Measurements from ENCODE around the gene NTN4. TPM values are rescaled to one million over a fixed set of nuclear protein-coding genes. Genes with fewer than 3 reads are reported as not detected.

NTN4 gene
- total RNA-seq, 5 donors from 2014 or later (not counting 1 experiment from before 2014, with no cell fraction given), result 0.53 to 4.1 (median 1.3) TPM

- no peak overlapping the region for H3K4me3 Mint-ChIP-seq
- ChIA-PET CTCF (no interaction called here), POLR2A (no interaction called here)
- no peaks in the 10 kb centered on the region for H3K9me3 ChIP-seq
- H3K36me3 ChIP-seq (ENCODE audit: control insufficient read depth in 2 of 2, extremely low read depth in 1 of 2, insufficient read depth in 1 of 2, low read length in 1 of 2), result no peaks in the 10 kb centered on the region
- H3K27me3 ChIP-seq (replicated peaks in 1 of 2; ENCODE audit: control insufficient read depth in 2 of 2, extremely low read depth in 1 of 2, insufficient read depth in 2 of 2, low read length in 1 of 2), result no peaks in the 10 kb centered on the region
- no peak overlapping the region for H3K4me3 ChIP-seq (ENCODE audit: control insufficient read depth in 1 of 2, extremely low read depth in 1 of 2, low read length in 1 of 2)
- no peak for DNase-seq
- H3K27ac Mint-ChIP-seq, result no peak overlapping the region
- no peaks in the 10 kb centered on the region for H3K4me1 Mint-ChIP-seq
- H3K36me3 Mint-ChIP-seq, result no peaks in the 10 kb centered on the region
- no peak overlapping the region for H3K27ac ChIP-seq (ENCODE audit: low read length)
- ATAC-seq (replicated peaks in 1 of 4), result no peak
- H3K27me3 Mint-ChIP-seq, result no peaks in the 10 kb centered on the region
- peaks cover 0 to 4% (median 0%) of the 10 kb centered on the region in 3 donors for H3K9me3 Mint-ChIP-seq
- no peaks in the 10 kb centered on the region for H3K4me1 ChIP-seq (ENCODE audit: control insufficient read depth in 1 of 2, extremely low read depth in 1 of 2, insufficient read depth in 2 of 2, low read length in 2 of 2)
- no CpG with 5 or more reads among the region's 5 CpGs for WGBS (ENCODE audit: insufficient coverage)
These were observed 156.7 kb downstream of the NTN4 start for GRCh38 chr12:95633732-95634465.

- Mint-ChIP-seq H3K4me3 (no peak overlapping the region), H3K4me1 (no peaks in the 10 kb centered on the region), H3K36me3 (no peaks in the 10 kb centered on the region), H3K9me3 (peaks cover 0 to 4% (median 0%) of the 10 kb centered on the region in 3 donors), H3K27me3 (no peaks in the 10 kb centered on the region), H3K27ac (no peak overlapping the region)
- whole genome bisulfite sequencing (ENCODE audit: insufficient coverage), result 74% methylated on average over 4 of the region's 9 CpGs
- Histone ChIP-seq H3K4me3 (ENCODE audit: control insufficient read depth in 1 of 2, extremely low read depth in 1 of 2, low read length in 1 of 2) (no peak overlapping the region), H3K27me3 (replicated peaks in 1 of 2; ENCODE audit: control insufficient read depth in 2 of 2, extremely low read depth in 1 of 2, insufficient read depth in 2 of 2, low read length in 1 of 2) (no peaks in the 10 kb centered on the region), H3K9me3 (no peaks in the 10 kb centered on the region), H3K36me3 (ENCODE audit: control insufficient read depth in 2 of 2, extremely low read depth in 1 of 2, insufficient read depth in 1 of 2, low read length in 1 of 2) (no peaks in the 10 kb centered on the region), H3K27ac (ENCODE audit: low read length) (no peak overlapping the region), H3K4me1 (ENCODE audit: control insufficient read depth in 1 of 2, extremely low read depth in 1 of 2, insufficient read depth in 2 of 2, low read length in 2 of 2) (no peaks in the 10 kb centered on the region)
- ChIA-PET CTCF (no interaction called here), POLR2A (no interaction called here)
- no peak for ATAC-seq (replicated peaks in 1 of 4)
- DNase-seq, result no peak
These were observed 157.4 kb downstream of the NTN4 start for GRCh38 chr12:95633049-95633731.

- Mint-ChIP-seq H3K4me3 (no peak overlapping the region), H3K27ac (no peak overlapping the region), H3K36me3 (no peaks in the 10 kb centered on the region), H3K4me1 (no peaks in the 10 kb centered on the region), H3K9me3 (no peaks in the 10 kb centered on the region), H3K27me3 (no peaks in the 10 kb centered on the region)
- no peak for DNase-seq
- ChIA-PET POLR2A (no interaction called here), CTCF (no interaction called here)
- Histone ChIP-seq H3K27me3 (replicated peaks in 1 of 2; ENCODE audit: control insufficient read depth in 2 of 2, extremely low read depth in 1 of 2, insufficient read depth in 2 of 2, low read length in 1 of 2) (no peaks in the 10 kb centered on the region), H3K36me3 (ENCODE audit: control insufficient read depth in 2 of 2, extremely low read depth in 1 of 2, insufficient read depth in 1 of 2, low read length in 1 of 2) (no peaks in the 10 kb centered on the region), H3K27ac (ENCODE audit: low read length) (no peak overlapping the region), H3K4me1 (ENCODE audit: control insufficient read depth in 1 of 2, extremely low read depth in 1 of 2, insufficient read depth in 2 of 2, low read length in 2 of 2) (no peaks in the 10 kb centered on the region), H3K4me3 (ENCODE audit: control insufficient read depth in 1 of 2, extremely low read depth in 1 of 2, low read length in 1 of 2) (no peak overlapping the region), H3K9me3 (no peaks in the 10 kb centered on the region)
- ATAC-seq (replicated peaks in 1 of 4), result no peak
- 70% methylated on average over 2 of the region's 5 CpGs for WGBS (ENCODE audit: insufficient coverage)
These were observed 160.1 kb downstream of the NTN4 start for GRCh38 chr12:95630496-95630895.

GRCh38 chr12:95629392-95629791 is 161.2 kb downstream of the NTN4 start:
- Histone ChIP-seq H3K4me3 (ENCODE audit: control insufficient read depth in 1 of 2, extremely low read depth in 1 of 2, low read length in 1 of 2) (no peak overlapping the region), H3K4me1 (ENCODE audit: control insufficient read depth in 1 of 2, extremely low read depth in 1 of 2, insufficient read depth in 2 of 2, low read length in 2 of 2) (no peaks in the 10 kb centered on the region), H3K27ac (ENCODE audit: low read length) (no peak overlapping the region), H3K27me3 (replicated peaks in 1 of 2; ENCODE audit: control insufficient read depth in 2 of 2, extremely low read depth in 1 of 2, insufficient read depth in 2 of 2, low read length in 1 of 2) (no peaks in the 10 kb centered on the region), H3K9me3 (no peaks in the 10 kb centered on the region), H3K36me3 (ENCODE audit: control insufficient read depth in 2 of 2, extremely low read depth in 1 of 2, insufficient read depth in 1 of 2, low read length in 1 of 2) (no peaks in the 10 kb centered on the region)
- 67% methylated on average over 1 of the region's 3 CpGs for WGBS (ENCODE audit: insufficient coverage)
- Mint-ChIP-seq H3K4me1 (no peaks in the 10 kb centered on the region), H3K27ac (no peak overlapping the region), H3K4me3 (no peak overlapping the region), H3K36me3 (no peaks in the 10 kb centered on the region), H3K27me3 (no peaks in the 10 kb centered on the region), H3K9me3 (no peaks in the 10 kb centered on the region)
- ATAC-seq (replicated peaks in 1 of 4) (no peak), DNase-seq (no peak)
- CTCF ChIA-PET, result interaction anchor here in 1 of 2 donors (0.6 kb wide), 1 partner anchor 725 kb away, joined by 3 read pairs; no protein-coding TSS in a partner anchor
- POLR2A ChIA-PET, result no interaction called here

- ATAC-seq (replicated peaks in 1 of 4) (no peak), DNase-seq (no peak)
- H3K36me3 Mint-ChIP-seq, result no peaks in the 10 kb centered on the region
- no peaks in the 10 kb centered on the region for H3K4me1 Mint-ChIP-seq
- H3K36me3 ChIP-seq (ENCODE audit: control insufficient read depth in 2 of 2, extremely low read depth in 1 of 2, insufficient read depth in 1 of 2, low read length in 1 of 2), result no peaks in the 10 kb centered on the region
- H3K27me3 Mint-ChIP-seq, result no peaks in the 10 kb centered on the region
- H3K4me3 Mint-ChIP-seq, result no peak overlapping the region
- ChIA-PET POLR2A (no interaction called here), CTCF (no interaction called here)
- H3K27ac Mint-ChIP-seq, result no peak overlapping the region
- no peak overlapping the region for H3K4me3 ChIP-seq (ENCODE audit: control insufficient read depth in 1 of 2, extremely low read depth in 1 of 2, low read length in 1 of 2)
- WGBS (ENCODE audit: insufficient coverage), result no CpG with 5 or more reads among the region's 5 CpGs
- peaks cover 0 to 2% of the 10 kb centered on the region in 2 experiments for H3K4me1 ChIP-seq (ENCODE audit: control insufficient read depth in 1 of 2, extremely low read depth in 1 of 2, insufficient read depth in 2 of 2, low read length in 2 of 2)
- no peaks in the 10 kb centered on the region for H3K9me3 ChIP-seq
- H3K9me3 Mint-ChIP-seq, result no peaks in the 10 kb centered on the region
- H3K27ac ChIP-seq (ENCODE audit: low read length), result no peak overlapping the region
- H3K27me3 ChIP-seq (replicated peaks in 1 of 2; ENCODE audit: control insufficient read depth in 2 of 2, extremely low read depth in 1 of 2, insufficient read depth in 2 of 2, low read length in 1 of 2), result peaks cover 0 to 6% of the 10 kb centered on the region in 2 experiments
These were observed 163.7 kb downstream of the NTN4 start for GRCh38 chr12:95626854-95627253.

GRCh38 chr12:95625012-95625411 is 165.6 kb downstream of the NTN4 start:
- CTCF ChIA-PET, result interaction anchor here in 1 of 2 donors (1.1 kb wide), 1 partner anchor 85 kb away, joined by 3 read pairs; no protein-coding TSS in a partner anchor

More at GRCh38 chr12:95625012-95625411, 165.6 kb downstream of the NTN4 start:
- Mint-ChIP-seq H3K4me1 (no peaks in the 10 kb centered on the region), H3K27ac (no peak overlapping the region), H3K4me3 (no peak overlapping the region), H3K9me3 (no peaks in the 10 kb centered on the region), H3K36me3 (no peaks in the 10 kb centered on the region), H3K27me3 (peaks cover 0 to 6% of the 10 kb centered on the region in 2 donors)
- H3K4me3 ChIP-seq (ENCODE audit: control insufficient read depth in 1 of 2, extremely low read depth in 1 of 2, low read length in 1 of 2), result no peak overlapping the region
- POLR2A ChIA-PET, result no interaction called here
- no peaks in the 10 kb centered on the region for H3K36me3 ChIP-seq (ENCODE audit: control insufficient read depth in 2 of 2, extremely low read depth in 1 of 2, insufficient read depth in 1 of 2, low read length in 1 of 2)
- WGBS (ENCODE audit: insufficient coverage), result no CpG with 5 or more reads among the region's 4 CpGs
- peaks cover 0 to 10% of the 10 kb centered on the region in 2 experiments for H3K27me3 ChIP-seq (replicated peaks in 1 of 2; ENCODE audit: control insufficient read depth in 2 of 2, extremely low read depth in 1 of 2, insufficient read depth in 2 of 2, low read length in 1 of 2)
- H3K9me3 ChIP-seq, result no peaks in the 10 kb centered on the region
- no peak for DNase-seq
- ATAC-seq (replicated peaks in 1 of 4), result no peak
- H3K27ac ChIP-seq (ENCODE audit: low read length), result no peak overlapping the region
- H3K4me1 ChIP-seq (ENCODE audit: control insufficient read depth in 1 of 2, extremely low read depth in 1 of 2, insufficient read depth in 2 of 2, low read length in 2 of 2), result peaks cover 0 to 2% of the 10 kb centered on the region in 2 experiments
